GM19397 (cell line): ENCODE measurements around the gene IGSF6.
"Not testable (repeated sequence)": the region's sequence is repeated elsewhere in the genome, so short reads cannot be mapped to it uniquely, and the experiment has no call there.

Experiments
- ATAC-seq: cut with Tn5 transposase; IDR thresholded peaks from one replicate; pipeline ENCODE4 v1.9.1; 2021; ENCODE audit warnings: mild to moderate bottlenecking, moderate library complexity; ENCODE audit not compliant: unreplicated experiment

IGSF6 gene

DNA sequence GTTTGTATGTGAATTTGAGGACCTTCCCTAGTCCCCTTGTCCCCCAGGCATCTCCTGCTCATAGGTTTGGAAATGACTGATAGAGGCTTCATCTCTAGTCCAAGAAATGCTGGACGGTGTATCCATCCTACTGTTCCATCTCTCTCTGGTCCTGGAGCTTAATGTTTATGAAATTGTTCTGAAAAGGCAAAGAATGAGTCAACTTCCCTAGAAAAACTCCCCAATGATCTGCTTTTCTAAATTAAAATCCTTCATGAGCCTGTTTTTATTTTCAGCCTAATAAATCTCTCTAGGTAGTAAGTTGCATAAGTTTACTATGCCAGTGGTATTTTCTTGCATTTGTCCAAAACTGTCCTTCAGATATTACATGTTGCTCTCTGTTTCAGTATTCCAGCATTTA is 2.1 kb upstream of the IGSF6 start:
- no peak for ATAC-seq

DNA sequence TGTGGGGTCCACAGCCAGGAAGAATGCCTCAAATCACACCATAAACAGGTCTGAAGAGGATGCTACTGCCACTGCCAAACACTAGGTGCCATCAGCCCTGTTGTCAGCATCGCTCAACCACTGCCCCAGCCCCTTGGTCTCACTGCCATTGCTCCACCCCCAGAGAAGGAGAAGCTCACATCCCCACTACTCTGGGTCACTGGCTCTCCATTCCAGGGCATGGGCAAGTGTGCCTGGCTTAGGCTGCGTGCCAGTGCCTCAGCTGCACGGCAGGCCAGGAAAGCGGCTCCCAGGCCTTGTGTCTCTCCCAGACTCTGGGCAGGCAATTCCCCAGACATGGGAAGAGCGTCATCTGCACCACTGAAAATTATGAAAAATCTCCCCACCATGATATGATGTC is 1.2 kb upstream of the IGSF6 start:
- no peak for ATAC-seq

DNA sequence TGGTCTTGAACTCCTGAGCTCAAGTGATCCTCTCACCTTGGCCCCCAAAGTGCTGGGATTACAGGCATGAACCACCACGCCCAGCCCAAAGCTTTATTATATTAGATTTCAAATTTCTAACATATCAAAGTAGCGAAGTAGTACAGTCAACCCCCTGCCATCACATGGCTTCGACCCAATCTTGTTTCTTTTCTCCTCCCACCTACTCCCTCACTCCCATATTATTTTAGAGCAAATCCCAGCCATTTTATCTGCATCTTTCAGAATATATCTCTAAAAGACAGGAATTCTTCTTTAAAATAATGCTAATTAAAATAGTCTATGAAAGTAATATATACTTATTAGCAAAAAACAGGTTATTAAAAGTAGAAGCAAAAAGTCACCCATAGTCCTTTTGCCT is 893 bp downstream of the IGSF6 start:
- no peak for ATAC-seq

DNA sequence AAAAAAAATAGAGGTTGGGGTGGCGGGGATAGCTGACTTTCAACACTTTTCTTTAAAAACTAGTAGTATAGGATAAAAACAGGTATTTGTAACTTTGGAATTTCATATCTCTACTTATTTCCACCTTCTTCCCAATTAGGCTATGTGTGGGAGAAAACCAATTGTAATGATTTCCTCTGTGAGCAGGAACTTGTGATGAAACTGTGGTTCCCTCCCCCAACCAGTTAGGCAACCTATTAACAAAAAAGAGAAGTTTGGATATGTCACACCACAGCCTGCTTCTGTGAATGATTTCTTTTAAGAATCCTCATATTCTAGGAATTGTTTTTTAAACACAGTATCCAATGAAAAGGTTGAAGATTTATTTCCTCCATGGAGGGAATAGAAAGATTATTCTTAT is 1.9 kb downstream of the IGSF6 start:
- no peak for ATAC-seq

DNA sequence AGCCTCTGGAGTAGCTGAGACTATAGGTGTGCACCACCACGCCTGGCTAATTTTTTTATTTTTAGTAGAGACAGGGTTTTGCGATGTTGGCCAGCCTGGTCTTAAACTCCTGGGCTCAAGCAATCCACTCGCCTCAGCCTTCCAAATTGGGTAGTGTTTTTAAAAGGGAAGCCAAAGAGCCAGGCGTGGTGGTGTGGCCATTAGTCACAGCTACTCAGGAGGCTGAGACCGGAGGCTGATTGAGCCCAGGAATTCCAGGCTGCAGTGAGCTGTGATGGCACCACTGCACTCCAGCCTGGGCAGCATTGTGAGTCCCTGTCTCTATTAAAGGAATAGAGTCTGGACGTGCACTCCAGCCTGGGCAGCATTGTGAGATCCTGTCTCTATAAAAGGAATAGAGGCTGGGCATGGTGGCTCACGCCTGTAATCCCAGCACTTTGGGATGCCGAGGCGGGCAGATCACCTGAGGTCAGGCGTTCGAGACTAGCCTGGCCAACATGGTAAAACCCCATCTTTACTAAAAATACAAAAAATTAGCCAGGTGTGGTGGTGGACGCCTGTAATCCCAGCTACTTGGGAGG is 2.5 kb downstream of the IGSF6 start:
- ATAC-seq: not testable (repeated sequence)

DNA sequence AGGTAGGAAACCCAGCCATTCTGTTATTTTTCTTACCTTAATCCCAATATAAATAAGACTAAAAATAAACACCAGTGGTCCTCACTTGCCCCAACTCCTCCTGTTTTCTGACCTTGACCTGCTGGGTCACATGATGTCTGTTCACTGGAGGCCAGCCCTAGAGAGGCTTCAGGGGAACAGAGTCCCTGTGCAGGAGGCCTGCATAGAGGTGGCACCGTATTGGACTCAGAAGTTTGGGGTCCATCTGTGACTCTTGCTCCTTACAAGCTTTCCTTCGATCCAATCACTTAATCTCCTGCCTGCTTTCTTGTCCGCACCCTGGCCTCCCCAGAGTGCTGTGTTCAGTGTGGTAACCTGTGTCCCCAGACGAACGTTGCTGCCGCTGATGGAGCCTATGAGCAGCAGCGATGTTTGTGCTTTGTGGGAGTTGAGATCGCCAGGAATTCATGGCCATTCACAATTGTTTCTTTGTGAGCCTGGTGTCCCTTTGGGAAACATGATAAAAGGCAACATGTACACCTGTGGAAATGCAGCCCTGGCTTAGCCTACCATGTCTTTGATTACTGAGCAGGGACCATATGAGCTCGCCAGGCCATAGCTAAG is 4.7 kb downstream of the IGSF6 start:
- ATAC-seq: peak; percentile 10

DNA sequence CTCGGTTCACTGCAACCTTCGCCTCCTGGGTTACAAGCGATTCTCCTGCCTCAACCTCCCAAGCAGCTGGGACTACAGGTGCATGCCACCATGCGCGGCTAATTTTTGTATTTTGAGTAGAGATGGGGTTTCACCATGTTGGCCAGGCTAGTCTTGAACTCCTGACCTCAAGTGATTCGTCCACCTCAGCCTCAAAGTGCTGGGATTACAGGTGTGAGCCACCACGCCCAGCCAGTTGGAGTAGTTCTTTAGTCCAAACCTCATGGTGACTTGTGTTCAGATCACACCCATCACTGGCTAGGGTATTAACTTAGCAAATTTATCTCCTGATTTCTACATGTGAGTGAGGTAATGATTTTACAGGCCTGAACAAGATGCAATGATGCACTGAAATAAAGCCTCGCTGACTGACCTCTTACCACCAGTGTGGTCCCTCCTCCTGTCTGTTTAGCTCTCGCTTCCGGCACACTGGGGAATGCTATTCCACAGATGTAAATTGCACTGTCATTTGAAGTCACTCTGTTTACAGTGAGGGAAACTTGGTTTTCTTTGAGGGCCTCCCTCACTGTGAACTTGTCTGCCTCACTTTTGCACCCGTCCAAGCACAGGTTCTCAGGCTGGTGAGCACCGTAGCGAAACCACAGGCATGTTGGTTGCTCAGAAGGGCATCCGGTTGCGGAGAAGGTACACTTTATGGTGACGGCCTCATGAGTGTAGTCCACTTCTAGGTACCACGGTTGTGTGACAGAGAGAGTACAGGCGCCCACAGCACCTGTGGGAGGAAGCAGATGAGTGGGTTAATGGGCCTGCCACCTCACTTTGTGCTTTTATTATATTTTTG is 5.5 kb downstream of the IGSF6 start:
- peak; percentile 91 for ATAC-seq

DNA sequence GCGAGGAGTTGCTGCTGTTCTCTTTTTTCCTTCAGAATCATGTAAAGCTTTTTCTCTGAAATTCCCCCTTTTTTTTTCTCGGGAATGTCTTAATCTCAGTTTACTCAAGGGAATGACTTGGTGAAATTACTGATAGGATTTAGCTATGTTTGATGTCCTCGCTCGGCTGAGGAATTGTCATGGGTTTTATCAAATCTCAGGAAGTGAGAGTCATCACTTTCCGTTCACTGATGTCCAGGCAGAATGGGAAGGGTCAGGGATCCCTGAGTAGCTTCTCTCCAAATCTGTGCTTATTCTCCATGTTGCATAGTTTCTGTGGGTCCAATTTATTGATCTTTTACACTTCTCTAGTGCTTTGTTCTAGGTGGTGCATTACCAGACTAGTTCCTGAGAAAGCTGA is 6.3 kb downstream of the IGSF6 start:
- no peak for ATAC-seq

DNA sequence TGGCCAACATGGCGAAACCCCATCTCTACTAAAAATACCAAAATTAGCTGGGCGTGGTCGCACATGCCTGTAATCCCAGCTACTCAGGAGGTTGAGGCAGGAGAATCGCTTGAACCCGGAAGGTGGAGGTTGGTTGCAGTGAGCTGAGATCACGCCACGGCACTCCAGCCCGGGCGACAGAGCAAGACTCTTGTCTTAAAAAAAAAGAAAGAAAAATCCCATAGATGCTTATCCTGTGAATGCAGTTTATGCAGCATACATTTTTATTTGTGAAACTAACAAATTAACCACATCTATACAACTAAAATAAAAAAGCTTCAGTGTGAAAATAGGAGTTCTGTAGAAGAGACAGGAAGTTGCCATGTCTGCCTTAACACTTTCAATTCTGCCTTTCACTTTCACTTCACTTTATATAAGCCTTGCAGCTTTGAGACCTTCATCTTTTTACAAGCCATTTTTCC is 7.1 kb downstream of the IGSF6 start:
- no peak for ATAC-seq

DNA sequence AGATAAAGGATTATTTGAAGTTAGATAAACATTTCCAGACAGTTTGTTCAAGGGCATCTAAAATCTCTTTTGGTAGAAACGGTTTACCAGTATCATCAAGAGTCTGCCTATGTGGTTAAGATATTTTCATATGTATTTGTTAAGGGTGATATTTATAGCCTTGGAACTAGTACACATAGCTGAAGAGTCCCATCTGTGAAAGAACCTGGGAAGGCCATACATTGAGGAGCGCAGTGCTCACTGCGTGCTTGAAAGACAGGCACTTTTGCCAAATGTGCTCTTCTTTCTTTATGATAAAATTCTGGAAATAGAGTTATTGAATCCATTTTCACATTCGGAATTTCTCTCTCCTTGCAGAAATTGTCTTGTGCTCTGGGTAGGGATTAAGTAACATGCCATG is 7.7 kb downstream of the IGSF6 start:
- ATAC-seq: no peak

DNA sequence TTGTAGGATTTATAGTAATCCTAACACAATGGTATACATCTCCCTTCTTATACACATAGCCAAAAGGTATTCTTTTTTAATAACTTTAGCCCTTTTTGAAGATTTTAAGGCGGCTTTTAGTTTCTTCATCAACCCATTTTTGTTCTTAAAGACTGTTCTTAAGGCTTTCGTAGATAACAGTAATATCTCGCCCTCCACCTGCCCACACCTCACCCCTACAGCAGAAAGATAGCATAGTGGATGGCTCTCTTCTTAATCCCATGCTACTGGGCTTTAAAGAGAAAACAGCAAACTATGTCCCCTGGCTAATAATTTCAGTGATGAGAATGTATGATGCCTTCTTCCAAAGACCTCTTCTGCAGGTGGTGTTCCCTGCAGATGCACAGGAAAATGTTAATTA is 8.6 kb downstream of the IGSF6 start:
- ATAC-seq: no peak

DNA sequence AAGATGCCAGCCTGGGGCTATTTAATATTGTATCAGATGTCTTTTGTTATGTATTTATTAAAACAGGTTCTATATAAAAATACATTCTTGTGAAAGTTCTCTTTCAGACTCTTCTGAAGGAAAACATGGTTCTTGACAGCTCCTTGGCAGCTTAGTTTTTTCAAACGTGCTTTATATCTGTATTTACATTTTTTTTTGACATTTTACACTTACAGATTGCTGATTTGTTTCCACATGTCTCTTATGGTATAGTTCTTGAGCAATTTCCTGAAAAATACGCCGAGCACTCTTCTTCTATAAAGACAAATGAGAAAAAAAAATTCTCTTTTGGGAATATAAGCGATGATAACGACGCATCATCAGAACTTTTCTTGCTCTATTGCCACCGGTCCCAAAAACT is 9.5 kb downstream of the IGSF6 start:
- no peak for ATAC-seq

DNA sequence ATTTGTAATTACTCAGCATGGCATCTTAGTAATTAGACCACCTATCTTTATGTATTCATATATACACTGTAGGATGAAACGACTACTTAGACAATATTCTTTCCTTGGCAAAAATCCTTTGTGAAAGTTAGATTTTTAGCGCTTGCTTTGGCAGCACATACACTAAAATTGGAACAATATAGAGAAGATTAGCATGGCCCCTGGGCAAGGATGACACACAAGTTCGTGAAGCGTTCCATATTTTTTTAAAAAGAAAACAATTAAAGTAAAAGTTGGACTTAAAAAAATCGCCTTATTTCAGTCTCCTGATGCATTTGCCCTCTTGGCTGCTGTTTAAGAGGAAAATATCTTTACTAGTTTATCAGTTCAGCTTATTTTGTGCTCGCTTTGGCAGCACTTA is 10.5 kb downstream of the IGSF6 start:
- no peak for ATAC-seq

DNA sequence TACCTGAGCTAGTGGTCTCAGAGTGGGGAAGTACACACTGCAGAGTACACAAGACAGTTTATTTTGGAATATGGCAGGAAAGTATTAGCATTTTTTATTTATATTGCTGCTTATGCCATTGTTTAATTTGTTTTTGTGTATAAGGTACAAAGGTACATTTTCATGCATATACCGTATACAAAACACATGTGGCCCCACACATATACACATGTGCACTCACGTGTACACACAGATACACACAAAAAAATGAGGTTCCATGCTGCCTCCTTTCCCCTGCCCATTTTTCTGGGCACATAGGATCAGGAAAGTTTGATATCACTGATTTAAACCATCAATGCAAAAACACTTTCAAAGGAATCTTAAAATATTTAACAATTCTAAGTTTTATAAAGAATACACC is 12.9 kb downstream of the IGSF6 start:
- no peak for ATAC-seq

DNA sequence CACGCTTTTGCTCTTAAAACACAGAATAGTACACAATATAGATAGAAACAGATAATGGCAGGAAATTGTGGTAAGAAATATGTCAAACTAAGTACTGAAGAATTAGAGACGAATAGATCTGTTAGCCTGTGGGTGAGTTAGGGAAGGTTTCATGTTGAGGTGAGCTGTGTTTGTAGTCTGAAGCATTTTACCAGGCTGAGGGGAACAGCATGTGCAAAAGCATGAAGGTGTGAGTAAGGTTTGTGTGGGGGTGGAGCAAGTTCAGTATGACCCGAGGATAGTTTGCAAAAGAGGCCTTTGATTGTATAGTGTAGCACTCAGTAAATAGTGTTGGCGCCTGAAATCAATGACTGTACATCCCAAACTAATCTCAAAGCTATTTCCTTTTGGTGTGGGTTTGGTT is 13.8 kb downstream of the IGSF6 start:
- no peak for ATAC-seq

DNA sequence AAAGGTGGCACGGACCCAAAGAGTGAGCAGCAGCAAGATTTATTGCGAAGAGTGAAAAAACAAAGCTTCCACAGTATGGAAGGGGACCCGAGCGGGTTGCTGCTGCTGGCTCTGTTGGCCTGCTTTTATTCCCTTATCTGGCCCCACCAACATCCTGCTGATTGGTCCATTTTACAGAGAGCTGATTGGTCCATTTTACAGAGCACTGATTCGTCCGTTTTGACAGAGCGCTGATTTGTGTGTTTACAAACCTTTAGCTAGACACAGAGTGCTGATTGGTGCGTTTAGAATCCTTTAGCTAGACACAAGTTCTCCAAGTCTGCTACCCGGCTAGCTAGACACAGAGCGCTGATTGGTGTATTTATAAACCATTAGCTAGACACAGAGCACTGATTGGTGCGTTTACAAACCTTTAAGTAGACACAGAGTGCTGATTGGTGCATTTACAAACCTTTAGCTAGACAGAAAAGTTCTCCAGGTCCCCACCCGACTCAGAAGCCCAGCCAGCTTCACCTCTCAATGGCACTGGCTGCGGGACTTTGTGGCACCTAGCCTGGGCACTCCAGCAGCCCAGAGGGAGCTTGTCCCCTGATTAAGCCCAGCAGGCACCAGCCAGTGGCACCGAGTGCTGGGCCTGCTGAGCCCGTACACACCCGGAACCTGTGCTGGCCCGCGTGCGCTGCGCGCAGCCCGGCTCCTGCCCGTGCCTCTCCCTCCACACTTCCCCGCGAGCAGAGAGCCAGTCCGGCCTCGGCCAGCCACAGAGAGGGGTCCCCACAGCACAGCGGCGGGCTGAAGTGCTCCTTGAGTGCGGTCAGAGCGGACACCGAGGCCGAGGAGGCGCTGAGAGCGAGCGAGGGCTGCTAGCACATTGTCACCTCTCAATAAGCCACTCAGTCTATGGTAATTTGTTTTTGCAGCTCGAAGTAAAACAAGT is 15.1 kb downstream of the IGSF6 start:
- ATAC-seq: no peak

DNA sequence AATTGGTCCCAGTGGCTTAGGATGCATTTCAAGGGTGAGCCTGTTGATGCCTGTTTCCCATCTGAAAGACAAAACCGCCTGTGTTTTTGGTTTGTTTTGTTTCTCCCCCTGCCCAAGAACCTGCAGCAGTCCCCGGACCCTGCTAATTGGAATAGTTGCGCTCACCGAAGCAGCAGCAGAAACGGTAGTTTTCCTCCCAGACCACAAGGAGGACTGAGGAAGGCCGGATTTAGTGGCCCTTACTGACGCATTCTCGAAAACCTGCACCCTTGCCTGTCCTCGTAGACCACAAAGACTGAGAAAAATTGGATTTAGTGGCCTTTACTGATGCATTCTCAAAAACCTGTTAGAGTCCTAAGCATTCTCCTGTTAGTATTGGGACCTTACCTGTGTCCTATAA is 16.7 kb downstream of the IGSF6 start:
- not testable (repeated sequence) for ATAC-seq

DNA sequence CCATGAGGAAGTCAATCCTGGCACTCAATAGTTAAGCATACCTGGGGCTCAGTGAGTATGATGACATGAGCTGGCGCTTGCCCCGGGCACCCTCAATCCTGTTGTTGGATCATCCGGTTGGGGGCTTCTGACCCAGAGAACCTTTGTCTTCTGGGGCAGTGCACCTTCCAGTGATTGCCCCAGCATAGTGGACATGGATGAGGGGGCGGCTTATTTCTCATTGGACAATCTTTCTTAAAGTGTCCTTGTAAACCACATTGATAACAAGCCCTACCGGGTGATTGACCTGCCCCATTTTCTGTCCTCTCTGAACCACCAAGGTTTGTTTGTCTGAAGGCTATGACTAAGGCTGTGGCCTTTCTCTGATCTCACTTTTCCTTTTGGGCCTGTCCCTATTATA is 18.2 kb downstream of the IGSF6 start:
- ATAC-seq: no peak

DNA sequence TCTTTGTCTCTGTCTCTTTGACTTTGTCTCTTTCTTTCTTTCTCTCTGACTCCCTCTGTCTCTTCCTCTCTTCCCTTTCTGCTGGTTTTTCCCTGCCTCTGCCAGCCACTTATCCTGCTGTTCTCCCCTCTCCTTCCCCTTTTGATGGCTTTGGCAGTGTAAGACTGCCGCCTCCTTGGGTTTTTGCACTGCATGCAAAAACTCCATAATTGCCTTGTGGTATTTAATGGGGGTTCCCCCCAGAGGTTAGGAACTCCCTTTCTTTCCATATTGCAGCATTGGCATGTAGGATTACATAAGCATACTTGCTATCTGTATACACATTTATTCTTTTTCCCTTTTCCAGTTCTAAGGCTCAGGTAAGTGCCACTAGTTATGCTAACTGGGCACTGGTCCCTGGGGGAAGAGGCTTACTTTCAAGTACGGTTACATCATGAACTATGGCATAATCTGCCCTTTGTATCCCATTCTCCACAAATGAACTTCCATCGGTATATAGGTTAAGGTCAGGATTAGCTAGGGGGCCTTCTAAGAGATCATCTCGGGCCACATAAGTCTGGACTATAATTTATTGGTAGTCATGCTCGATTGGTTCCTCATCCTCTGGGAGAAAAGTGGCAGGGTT is 20.3 kb downstream of the IGSF6 start:
- ATAC-seq: not testable (repeated sequence)

DNA sequence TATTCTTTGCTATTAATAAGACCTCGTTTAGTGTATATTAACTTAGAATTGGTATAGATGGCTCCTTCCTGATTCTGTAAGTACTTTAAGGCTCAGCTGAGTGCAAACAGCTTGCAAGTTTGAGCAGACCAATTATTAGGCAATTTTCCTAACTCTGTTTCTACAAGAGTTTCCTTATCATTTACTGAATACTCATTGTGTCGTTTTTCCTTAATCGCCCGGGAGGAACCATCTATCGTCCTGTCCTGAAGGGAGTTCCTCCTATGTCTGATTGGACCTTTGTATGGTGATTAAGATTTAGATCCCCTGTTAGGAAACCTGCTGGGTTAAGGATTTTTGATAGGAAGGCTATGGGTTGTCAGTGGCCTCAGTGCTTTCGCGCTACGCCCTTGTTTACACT is 21.0 kb downstream of the IGSF6 start:
- not testable (repeated sequence) for ATAC-seq

DNA sequence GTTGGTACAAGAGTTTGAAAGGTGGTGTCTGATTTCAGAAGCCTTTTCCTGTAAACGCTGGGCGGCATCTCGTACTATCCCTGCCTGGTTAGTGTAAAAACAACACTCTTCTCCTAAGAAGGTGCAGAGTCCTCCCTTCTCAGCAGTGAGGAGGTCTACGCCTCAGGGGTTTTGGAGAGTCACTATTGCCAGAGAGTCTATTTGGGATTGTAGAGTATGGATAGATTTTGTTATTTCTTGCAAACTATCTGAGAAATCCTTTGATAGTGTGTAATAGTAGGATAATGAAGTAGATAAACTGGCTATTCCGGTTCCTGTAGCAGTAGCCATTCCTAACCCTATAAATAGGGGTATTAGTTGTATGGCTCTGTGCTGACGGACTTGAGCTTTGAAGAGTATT is 21.5 kb downstream of the IGSF6 start:
- not testable (repeated sequence) for ATAC-seq
